Bronchial epithelial cell (primary cell): Measurements from ENCODE around the gene HSF2BP. TPM values are rescaled to one million over a fixed set of nuclear protein-coding genes. Genes with fewer than 3 reads are reported as not detected.
A peak's percentile ranks its signal among the peaks of the same experiment; 100 is the strongest.

Source experiments
- DNase-seq: peaks from one replicate; pipeline ENCODE4 v3.0.0-alpha.2; 2010; ENCODE audit warnings: low read depth
- FAIRE-seq: peaks from 2 replicates; lab custom pipeline; 2011; peaks lifted over from hg19 to GRCh38; lab: Jason Lieb, UNC
- H3K27me3 ChIP-seq: 2 replicates; pipeline ENCODE4 v1.5.1; 2011; ENCODE audit warnings: low read length; ENCODE audit not compliant: control insufficient read depth, insufficient read depth
- H3K36me3 ChIP-seq: 2 replicates; pipeline ENCODE4 v1.5.1; 2011; ENCODE audit warnings: low read length; ENCODE audit not compliant: control insufficient read depth, insufficient read depth
- H3K4me3 ChIP-seq: 2 replicates; pipeline ENCODE4 v1.5.1; 2011; ENCODE audit warnings: mild to moderate bottlenecking, low read depth, low read length, control low read depth
- total RNA-seq: library from RNA; depleted of rRNA; stranded (reverse); fragments of >200 nt; gene quantifications from 2 replicates; pipeline ENCODE4 v1.2.1, GENCODE V29; 2014
- TF ChIP-seq, protein P1 (sequence below): IDR thresholded peaks from 2 replicates; pipeline ENCODE4 v1.5.1; 2011; ENCODE audit warnings: mild to moderate bottlenecking, moderate library complexity, low read length, control low read depth, inconsistent platforms; ENCODE audit not compliant: insufficient read depth, severe bottlenecking

Gene HSF2BP
- total RNA-seq, 1 donor from 2014 or later = 6.6 TPM

DNA sequence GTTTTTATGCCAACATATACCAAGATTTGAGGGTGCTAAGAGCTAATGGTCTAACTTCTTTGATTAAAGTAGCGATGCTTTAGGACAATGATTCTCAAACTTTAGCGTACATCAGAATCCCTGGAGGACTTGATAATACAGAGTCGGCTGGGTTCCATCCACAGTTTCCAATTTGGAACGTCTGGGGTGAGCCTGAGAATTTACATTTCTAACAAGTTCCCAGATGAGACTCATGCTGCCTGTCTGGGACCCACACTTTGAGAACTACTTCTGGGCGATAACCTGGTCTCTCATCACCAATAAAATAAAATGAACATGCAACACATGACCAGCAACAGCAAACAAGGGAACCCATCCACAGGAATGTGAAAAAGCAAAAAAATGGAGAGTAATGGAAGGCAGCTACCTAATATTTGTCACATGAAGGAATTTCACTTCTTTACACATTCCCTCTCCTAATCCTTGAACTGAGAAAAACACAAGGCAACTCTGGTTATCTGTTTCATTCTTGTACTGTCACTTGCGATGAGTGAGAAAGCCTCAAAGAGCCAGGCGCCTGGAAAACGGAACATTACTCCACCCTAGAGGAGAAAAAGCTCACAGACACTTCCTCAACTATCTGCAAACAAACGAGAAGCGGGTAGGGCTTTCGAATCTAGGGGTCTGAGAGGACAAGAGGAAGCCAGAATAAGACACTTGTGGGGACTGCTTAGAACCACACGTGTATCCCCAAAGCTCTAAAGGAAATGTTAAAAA, 14.0 kb downstream of the HSF2BP start:
- DNase-seq = peak; percentile 84
- TF ChIP-seq, protein P1, sequence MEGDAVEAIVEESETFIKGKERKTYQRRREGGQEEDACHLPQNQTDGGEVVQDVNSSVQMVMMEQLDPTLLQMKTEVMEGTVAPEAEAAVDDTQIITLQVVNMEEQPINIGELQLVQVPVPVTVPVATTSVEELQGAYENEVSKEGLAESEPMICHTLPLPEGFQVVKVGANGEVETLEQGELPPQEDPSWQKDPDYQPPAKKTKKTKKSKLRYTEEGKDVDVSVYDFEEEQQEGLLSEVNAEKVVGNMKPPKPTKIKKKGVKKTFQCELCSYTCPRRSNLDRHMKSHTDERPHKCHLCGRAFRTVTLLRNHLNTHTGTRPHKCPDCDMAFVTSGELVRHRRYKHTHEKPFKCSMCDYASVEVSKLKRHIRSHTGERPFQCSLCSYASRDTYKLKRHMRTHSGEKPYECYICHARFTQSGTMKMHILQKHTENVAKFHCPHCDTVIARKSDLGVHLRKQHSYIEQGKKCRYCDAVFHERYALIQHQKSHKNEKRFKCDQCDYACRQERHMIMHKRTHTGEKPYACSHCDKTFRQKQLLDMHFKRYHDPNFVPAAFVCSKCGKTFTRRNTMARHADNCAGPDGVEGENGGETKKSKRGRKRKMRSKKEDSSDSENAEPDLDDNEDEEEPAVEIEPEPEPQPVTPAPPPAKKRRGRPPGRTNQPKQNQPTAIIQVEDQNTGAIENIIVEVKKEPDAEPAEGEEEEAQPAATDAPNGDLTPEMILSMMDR = peak; percentile 73
- no peak overlapping the region for H3K4me3 ChIP-seq
- H3K36me3 ChIP-seq = no peaks in the 10 kb centered on the region
- H3K27me3 ChIP-seq = no peaks in the 10 kb centered on the region
- FAIRE-seq = no peak

GRCh38 chr21:43644609-43645008, 14.7 kb downstream of the HSF2BP start:
- TF ChIP-seq, protein P1 = no peak

DNA sequence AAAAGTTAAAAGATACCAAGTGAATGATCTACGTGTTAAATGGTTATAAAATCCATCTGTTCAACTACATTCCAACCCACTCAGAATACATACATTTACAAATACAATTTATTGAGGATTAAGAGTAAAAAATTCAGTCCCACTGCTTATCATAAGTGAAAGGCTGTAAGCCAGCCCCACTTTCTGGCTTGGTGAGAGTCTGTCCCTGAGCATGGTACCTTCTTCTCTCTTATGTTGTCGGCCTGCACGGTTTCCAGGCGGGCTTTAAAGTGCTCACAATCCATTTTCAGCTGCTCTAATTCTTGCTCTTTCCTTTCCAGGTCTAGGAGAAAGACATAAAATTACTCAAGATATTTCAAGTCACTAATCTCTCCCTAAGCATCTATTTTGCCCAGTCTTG, 15.2 kb downstream of the HSF2BP start:
- DNase-seq = no peak
- no peaks in the 10 kb centered on the region for H3K36me3 ChIP-seq
- H3K27me3 ChIP-seq = no peaks in the 10 kb centered on the region
- TF ChIP-seq, protein P1 = no peak
- no peak overlapping the region for H3K4me3 ChIP-seq
- no peak for FAIRE-seq

More at GRCh38 chr21:43644609-43645008, 14.7 kb downstream of the HSF2BP start:
- Histone ChIP-seq H3K27me3 (no peaks in the 10 kb centered on the region), H3K4me3 (no peak overlapping the region), H3K36me3 (no peaks in the 10 kb centered on the region)
- DNase-seq (peak; percentile 68), FAIRE-seq (no peak)

DNA sequence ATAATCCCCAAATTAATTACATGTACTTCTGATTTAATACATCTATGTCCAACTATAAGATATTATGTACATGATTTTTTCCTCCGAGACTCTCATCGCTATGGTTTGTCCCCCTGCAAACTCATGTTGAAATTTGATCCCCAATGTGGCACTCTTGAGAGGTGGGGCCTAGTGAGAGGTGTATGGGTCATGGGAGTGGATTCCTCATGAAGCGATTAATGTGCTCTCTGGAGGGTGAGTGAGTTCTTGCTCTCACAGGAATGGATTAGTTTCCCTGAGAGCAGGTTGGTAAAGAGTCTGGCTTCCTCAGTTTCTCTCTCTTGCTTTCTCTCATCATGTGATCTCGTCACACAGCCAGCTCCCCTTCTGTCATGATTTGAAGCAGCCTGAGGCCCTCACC, 16.1 kb downstream of the HSF2BP start:
- FAIRE-seq (no peak), DNase-seq (no peak)
- Histone ChIP-seq H3K27me3 (no peaks in the 10 kb centered on the region), H3K4me3 (no peak overlapping the region), H3K36me3 (no peaks in the 10 kb centered on the region)
- TF ChIP-seq, protein P1 = no peak

DNA sequence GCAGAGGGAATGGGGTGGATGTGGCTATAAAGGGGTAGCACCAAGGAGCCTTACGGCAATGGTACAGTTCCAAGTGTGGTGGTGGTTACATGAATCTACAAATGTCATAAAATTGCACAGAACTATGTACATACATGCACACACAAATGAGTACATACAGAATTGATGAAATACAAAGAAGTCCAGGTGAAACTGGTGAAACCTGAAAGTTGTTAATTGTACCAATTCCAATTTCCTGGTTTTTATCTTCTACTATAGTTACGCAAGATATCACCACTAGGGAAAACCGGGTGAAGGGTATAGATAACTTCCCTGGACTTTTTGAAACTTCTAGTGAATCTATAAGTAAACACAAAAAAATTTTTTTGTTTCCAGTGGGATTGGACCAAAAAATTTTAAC, 18.9 kb downstream of the HSF2BP start:
- peak; percentile 44 for DNase-seq
- FAIRE-seq = no peak
- H3K27me3 ChIP-seq = no peaks in the 10 kb centered on the region

More for the DNA sequence above, 18.9 kb downstream of the HSF2BP start:
- no peak overlapping the region for H3K4me3 ChIP-seq
- no peaks in the 10 kb centered on the region for H3K36me3 ChIP-seq
- TF ChIP-seq, protein P1 = no peak
